Measurements from ENCODE around the gene STT3A. TPM values are rescaled to one million over a fixed set of nuclear protein-coding genes. Genes with fewer than 3 reads are reported as not detected.

Gene STT3A
- total and polyA plus RNA-seq, 2 donors (not counting 1 experiment from before 2014, with no cell fraction given) = 257 to 375 TPM

DNA sequence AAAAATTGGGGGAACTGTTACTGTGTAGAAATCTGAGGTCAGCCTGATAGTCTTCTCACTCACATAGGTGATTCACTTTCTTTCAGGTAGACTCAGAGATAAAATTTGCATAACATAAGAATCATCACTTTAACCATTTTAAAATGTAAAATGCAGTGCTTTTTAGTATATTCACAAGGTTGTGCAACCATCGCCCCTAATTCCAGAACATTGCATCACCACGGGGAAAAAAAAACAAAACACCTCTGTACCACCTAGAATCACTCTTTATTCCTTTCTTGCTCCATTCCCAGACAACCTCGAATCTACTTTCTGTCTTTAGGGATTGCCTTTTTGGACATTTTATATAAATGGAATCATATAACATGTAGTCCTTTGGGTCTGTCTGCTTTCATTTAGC lies 53.2 kb downstream of the STT3A start:
- no peak for DNase-seq (ENCODE audit: low read depth in 2 of 2)
- Histone ChIP-seq H3K27ac (ENCODE audit: insufficient read depth, low read length) (no peak overlapping the region), H3K9me3 (ENCODE audit: control insufficient read depth, insufficient read depth, low read depth, low read length) (no peaks in the 10 kb centered on the region), H3K27me3 (ENCODE audit: control insufficient read depth, insufficient read depth, low read length) (no peaks in the 10 kb centered on the region), H3K4me2 (ENCODE audit: extremely low read depth, insufficient read depth, low read length) (no peak overlapping the region), H3K4me3 (replicated peaks in 1 of 4; ENCODE audit: control extremely low read depth in 1 of 4, insufficient read depth in 1 of 4, low read depth in 3 of 4, low read length in 4 of 4) (no peak overlapping the region), H2AFZ (ENCODE audit: low read length) (no peak overlapping the region), H3K79me2 (ENCODE audit: control insufficient read depth, insufficient read depth, low read length) (no peaks in the 10 kb centered on the region), H3K9ac (ENCODE audit: insufficient read depth, low read length) (no peak overlapping the region), H4K20me1 (ENCODE audit: control insufficient read depth, extremely low read depth, insufficient read depth, low read length) (no peaks in the 10 kb centered on the region), H3K36me3 (ENCODE audit: control insufficient read depth, insufficient read depth, low read length) (no peaks in the 10 kb centered on the region), H3K4me1 (ENCODE audit: control insufficient read depth, extremely low read depth, insufficient read depth, low read length) (no peaks in the 10 kb centered on the region)
- TF ChIP-seq EZH2 (IDR thresholded peaks at IDR 0.05; ENCODE audit: low read length, missing control alignments) = no peak
- TF ChIP-seq, protein P1, sequence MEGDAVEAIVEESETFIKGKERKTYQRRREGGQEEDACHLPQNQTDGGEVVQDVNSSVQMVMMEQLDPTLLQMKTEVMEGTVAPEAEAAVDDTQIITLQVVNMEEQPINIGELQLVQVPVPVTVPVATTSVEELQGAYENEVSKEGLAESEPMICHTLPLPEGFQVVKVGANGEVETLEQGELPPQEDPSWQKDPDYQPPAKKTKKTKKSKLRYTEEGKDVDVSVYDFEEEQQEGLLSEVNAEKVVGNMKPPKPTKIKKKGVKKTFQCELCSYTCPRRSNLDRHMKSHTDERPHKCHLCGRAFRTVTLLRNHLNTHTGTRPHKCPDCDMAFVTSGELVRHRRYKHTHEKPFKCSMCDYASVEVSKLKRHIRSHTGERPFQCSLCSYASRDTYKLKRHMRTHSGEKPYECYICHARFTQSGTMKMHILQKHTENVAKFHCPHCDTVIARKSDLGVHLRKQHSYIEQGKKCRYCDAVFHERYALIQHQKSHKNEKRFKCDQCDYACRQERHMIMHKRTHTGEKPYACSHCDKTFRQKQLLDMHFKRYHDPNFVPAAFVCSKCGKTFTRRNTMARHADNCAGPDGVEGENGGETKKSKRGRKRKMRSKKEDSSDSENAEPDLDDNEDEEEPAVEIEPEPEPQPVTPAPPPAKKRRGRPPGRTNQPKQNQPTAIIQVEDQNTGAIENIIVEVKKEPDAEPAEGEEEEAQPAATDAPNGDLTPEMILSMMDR (conservative IDR thresholded peaks at IDR 0.05 in 1 of 2, IDR thresholded peaks at IDR 0.05 in 1 of 2; ENCODE audit: low read depth in 1 of 2, low read length in 2 of 2) = no peak

DNA sequence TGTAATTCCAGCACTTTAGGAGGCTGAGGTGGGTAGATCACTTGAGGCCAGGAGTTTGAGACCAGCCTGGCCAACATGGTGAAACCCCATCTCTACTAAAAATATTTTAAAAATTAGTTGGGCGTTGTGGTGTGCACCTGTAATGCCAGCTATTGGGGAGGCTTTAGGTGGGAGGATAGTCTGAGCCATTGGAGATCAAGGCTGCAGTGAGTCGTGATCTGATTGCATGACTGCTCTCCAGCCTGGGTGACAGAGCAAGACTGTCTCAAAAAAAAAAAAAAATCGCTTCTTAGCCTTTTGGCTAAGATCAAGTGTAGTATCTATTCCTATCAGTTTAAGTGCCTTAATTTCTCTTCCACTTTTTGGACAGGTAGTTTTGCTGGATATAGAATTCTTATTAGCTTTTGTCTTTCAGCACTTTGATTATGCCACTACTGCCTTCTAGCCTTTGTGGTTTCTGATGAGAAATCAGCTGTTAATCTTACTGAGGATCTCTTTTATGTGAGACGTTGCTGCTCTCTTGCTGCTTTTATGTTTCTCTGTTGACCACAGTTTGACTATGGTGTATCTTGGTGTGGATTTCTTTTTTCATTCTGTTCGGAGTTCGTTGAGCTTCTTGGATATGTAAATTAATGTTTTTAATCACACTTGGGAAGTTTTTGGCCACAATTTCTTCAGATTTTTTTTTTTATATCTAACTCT lies 57.0 kb downstream of the STT3A start:
- TF ChIP-seq, protein P1 (conservative IDR thresholded peaks at IDR 0.05 in 1 of 2, IDR thresholded peaks at IDR 0.05 in 1 of 2; ENCODE audit: low read depth in 1 of 2, low read length in 2 of 2) = no peak
- no peak for TF ChIP-seq EZH2 (IDR thresholded peaks at IDR 0.05; ENCODE audit: low read length, missing control alignments)
- no peaks in the 10 kb centered on the region for H3K4me1 ChIP-seq (ENCODE audit: control insufficient read depth, extremely low read depth, insufficient read depth, low read length)
- H3K27ac ChIP-seq (ENCODE audit: insufficient read depth, low read length) = no peak overlapping the region
- no peak overlapping the region for H3K4me3 ChIP-seq (replicated peaks in 1 of 4; ENCODE audit: control extremely low read depth in 1 of 4, insufficient read depth in 1 of 4, low read depth in 3 of 4, low read length in 4 of 4)
- no peaks in the 10 kb centered on the region for H4K20me1 ChIP-seq (ENCODE audit: control insufficient read depth, extremely low read depth, insufficient read depth, low read length)
- no peak overlapping the region for H3K9ac ChIP-seq (ENCODE audit: insufficient read depth, low read length)
- no peak overlapping the region for H2AFZ ChIP-seq (ENCODE audit: low read length)
- no peak overlapping the region for H3K4me2 ChIP-seq (ENCODE audit: extremely low read depth, insufficient read depth, low read length)
- no peaks in the 10 kb centered on the region for H3K79me2 ChIP-seq (ENCODE audit: control insufficient read depth, insufficient read depth, low read length)
- DNase-seq (ENCODE audit: low read depth in 2 of 2) = no peak
- H3K27me3 ChIP-seq (ENCODE audit: control insufficient read depth, insufficient read depth, low read length) = no peaks in the 10 kb centered on the region
- no peaks in the 10 kb centered on the region for H3K9me3 ChIP-seq (ENCODE audit: control insufficient read depth, insufficient read depth, low read depth, low read length)
- no peaks in the 10 kb centered on the region for H3K36me3 ChIP-seq (ENCODE audit: control insufficient read depth, insufficient read depth, low read length)

DNA sequence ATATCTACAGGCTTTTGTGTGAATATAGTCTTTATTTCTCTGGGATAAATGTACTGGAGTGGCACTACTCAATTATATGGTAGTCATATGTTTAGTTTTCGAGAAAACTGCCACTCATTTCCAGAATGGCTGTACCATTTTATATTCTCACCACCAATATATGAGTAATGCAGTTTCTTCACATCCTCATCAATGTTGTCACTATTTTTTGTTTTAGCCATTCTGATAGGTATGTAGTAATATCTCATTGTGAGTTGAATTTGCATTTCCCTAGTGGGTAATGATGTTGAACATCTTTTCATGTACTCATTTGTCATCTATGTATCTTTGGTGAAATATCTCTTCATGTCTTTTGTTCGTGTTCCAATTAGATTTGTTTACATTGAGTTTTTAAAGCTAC lies 70.0 kb downstream of the STT3A start:
- H3K4me3 ChIP-seq (replicated peaks in 1 of 4; ENCODE audit: control extremely low read depth in 1 of 4, insufficient read depth in 1 of 4, low read depth in 3 of 4, low read length in 4 of 4) = no peak overlapping the region
- H2AFZ ChIP-seq (ENCODE audit: low read length) = no peak overlapping the region
- H3K27ac ChIP-seq (ENCODE audit: insufficient read depth, low read length) = no peak overlapping the region
- no peak for TF ChIP-seq EZH2 (IDR thresholded peaks at IDR 0.05; ENCODE audit: low read length, missing control alignments)
- TF ChIP-seq, protein P1 (conservative IDR thresholded peaks at IDR 0.05 in 1 of 2, IDR thresholded peaks at IDR 0.05 in 1 of 2; ENCODE audit: low read depth in 1 of 2, low read length in 2 of 2) = no peak
- H3K27me3 ChIP-seq (ENCODE audit: control insufficient read depth, insufficient read depth, low read length) = no peaks in the 10 kb centered on the region
- H3K9me3 ChIP-seq (ENCODE audit: control insufficient read depth, insufficient read depth, low read depth, low read length) = no peaks in the 10 kb centered on the region
- no peaks in the 10 kb centered on the region for H3K79me2 ChIP-seq (ENCODE audit: control insufficient read depth, insufficient read depth, low read length)
- DNase-seq (ENCODE audit: low read depth in 2 of 2) = no peak
- H3K9ac ChIP-seq (ENCODE audit: insufficient read depth, low read length) = no peak overlapping the region
- H4K20me1 ChIP-seq (ENCODE audit: control insufficient read depth, extremely low read depth, insufficient read depth, low read length) = no peaks in the 10 kb centered on the region
- no peaks in the 10 kb centered on the region for H3K4me1 ChIP-seq (ENCODE audit: control insufficient read depth, extremely low read depth, insufficient read depth, low read length)
- H3K36me3 ChIP-seq (ENCODE audit: control insufficient read depth, insufficient read depth, low read length) = no peaks in the 10 kb centered on the region
- no peak overlapping the region for H3K4me2 ChIP-seq (ENCODE audit: extremely low read depth, insufficient read depth, low read length)
